ENCODE measurements around the gene AK5.
"Not testable (repeated sequence)": the region's sequence is repeated elsewhere in the genome, so short reads cannot be mapped to it uniquely, and the experiment has no call there.

Gene AK5

GRCh38 chr1:77524038-77524437 lies 242.2 kb downstream of the AK5 start:
- Histone ChIP-seq H3K9me2 (replicated peaks; ENCODE audit: low read depth, low read length) (no peaks in the 10 kb centered on the region), H3K4me3 (ENCODE audit: low read length, poor library complexity, severe bottlenecking) (no peak overlapping the region), H2AFZ (ENCODE audit: low read length) (no peak overlapping the region), H3K9me3 (ENCODE audit: insufficient read depth, low read depth, low read length) (no peaks in the 10 kb centered on the region), H3K79me2 (ENCODE audit: insufficient read depth, low read length) (no peaks in the 10 kb centered on the region), H4K20me1 (ENCODE audit: insufficient read depth, low read length, poor library complexity, severe bottlenecking) (no peaks in the 10 kb centered on the region), H3K27me3 (ENCODE audit: insufficient read depth, low read length, poor library complexity, severe bottlenecking) (no peaks in the 10 kb centered on the region), H3F3A (ENCODE audit: low read depth) (no peaks in the 10 kb centered on the region), H3K4me1 (ENCODE audit: insufficient read depth, low read length, poor library complexity, severe bottlenecking) (no peaks in the 10 kb centered on the region), H3K4me2 (ENCODE audit: low read depth, low read length, poor library complexity, severe bottlenecking) (no peak overlapping the region), H3K9ac (ENCODE audit: low read depth, low read length, poor library complexity, severe bottlenecking) (no peak overlapping the region), H3K36me3 (ENCODE audit: insufficient read depth, low read length) (no peaks in the 10 kb centered on the region)
- TF ChIP-seq CTCF (conservative IDR thresholded peaks at IDR 0.05; ENCODE audit: low read length) (no peak), EZH2phosphoT487 (IDR thresholded peaks at IDR 0.05; ENCODE audit: borderline replicate concordance) (no peak)

- H3K9me3 ChIP-seq (ENCODE audit: insufficient read depth, low read depth, low read length); H2AFZ ChIP-seq (ENCODE audit: low read length); H3K9ac ChIP-seq (ENCODE audit: low read depth, low read length, poor library complexity, severe bottlenecking); H3K27me3 ChIP-seq (ENCODE audit: insufficient read depth, low read length, poor library complexity, severe bottlenecking); H3F3A ChIP-seq (ENCODE audit: low read depth); H3K4me1 ChIP-seq (ENCODE audit: insufficient read depth, low read length, poor library complexity, severe bottlenecking); H3K36me3 ChIP-seq (ENCODE audit: insufficient read depth, low read length); H4K20me1 ChIP-seq (ENCODE audit: insufficient read depth, low read length, poor library complexity, severe bottlenecking); H3K79me2 ChIP-seq (ENCODE audit: insufficient read depth, low read length); H3K9me2 ChIP-seq (replicated peaks; ENCODE audit: low read depth, low read length); H3K4me2 ChIP-seq (ENCODE audit: low read depth, low read length, poor library complexity, severe bottlenecking); H3K4me3 ChIP-seq (ENCODE audit: low read length, poor library complexity, severe bottlenecking): not testable (repeated sequence)
Observed at GRCh38 chr1:77531149-77531548, 249.3 kb downstream of the AK5 start.

GRCh38 chr1:77531596-77532280 lies 249.9 kb downstream of the AK5 start:
- not testable (repeated sequence) for H2AFZ ChIP-seq (ENCODE audit: low read length); H3K9me2 ChIP-seq (replicated peaks; ENCODE audit: low read depth, low read length); H3K9ac ChIP-seq (ENCODE audit: low read depth, low read length, poor library complexity, severe bottlenecking); H3K4me3 ChIP-seq (ENCODE audit: low read length, poor library complexity, severe bottlenecking); H3K36me3 ChIP-seq (ENCODE audit: insufficient read depth, low read length); H4K20me1 ChIP-seq (ENCODE audit: insufficient read depth, low read length, poor library complexity, severe bottlenecking); H3K9me3 ChIP-seq (ENCODE audit: insufficient read depth, low read depth, low read length); H3K4me1 ChIP-seq (ENCODE audit: insufficient read depth, low read length, poor library complexity, severe bottlenecking); H3F3A ChIP-seq (ENCODE audit: low read depth); H3K4me2 ChIP-seq (ENCODE audit: low read depth, low read length, poor library complexity, severe bottlenecking); H3K79me2 ChIP-seq (ENCODE audit: insufficient read depth, low read length); H3K27me3 ChIP-seq (ENCODE audit: insufficient read depth, low read length, poor library complexity, severe bottlenecking)

GRCh38 chr1:77532641-77533040 lies 250.8 kb downstream of the AK5 start:
- H3K36me3 ChIP-seq (ENCODE audit: insufficient read depth, low read length): no peaks in the 10 kb centered on the region
- no peak overlapping the region for H3K9ac ChIP-seq (ENCODE audit: low read depth, low read length, poor library complexity, severe bottlenecking)
- H3K4me2 ChIP-seq (ENCODE audit: low read depth, low read length, poor library complexity, severe bottlenecking): no peak overlapping the region
- no peaks in the 10 kb centered on the region for H3K9me3 ChIP-seq (ENCODE audit: insufficient read depth, low read depth, low read length)
- no peaks in the 10 kb centered on the region for H3K4me1 ChIP-seq (ENCODE audit: insufficient read depth, low read length, poor library complexity, severe bottlenecking)
- no peak overlapping the region for H2AFZ ChIP-seq (ENCODE audit: low read length)
- H3K9me2 ChIP-seq (replicated peaks; ENCODE audit: low read depth, low read length): no peaks in the 10 kb centered on the region
- H4K20me1 ChIP-seq (ENCODE audit: insufficient read depth, low read length, poor library complexity, severe bottlenecking): no peaks in the 10 kb centered on the region
- no peaks in the 10 kb centered on the region for H3K79me2 ChIP-seq (ENCODE audit: insufficient read depth, low read length)
- TF ChIP-seq CTCF (conservative IDR thresholded peaks at IDR 0.05; ENCODE audit: low read length) (no peak), EZH2phosphoT487 (IDR thresholded peaks at IDR 0.05; ENCODE audit: borderline replicate concordance) (no peak)
- H3F3A ChIP-seq (ENCODE audit: low read depth): no peaks in the 10 kb centered on the region
- no peaks in the 10 kb centered on the region for H3K27me3 ChIP-seq (ENCODE audit: insufficient read depth, low read length, poor library complexity, severe bottlenecking)
- no peak overlapping the region for H3K4me3 ChIP-seq (ENCODE audit: low read length, poor library complexity, severe bottlenecking)

All from Loucy (cell line).